Osteoblast (primary cell): ENCODE results near the gene LCNL1. TPM values are rescaled to one million over a fixed set of nuclear protein-coding genes. Genes with fewer than 3 reads are reported as not detected.
A peak's percentile ranks its signal among the peaks of the same experiment; 100 is the strongest.

Experiments used
- DNase-seq: peaks from one replicate; pipeline ENCODE4 v3.0.0; 2011; ENCODE audit warnings: low spot score, mixed read lengths; ENCODE audit not compliant: insufficient read length; ENCODE audit errors: missing footprints
- H2AFZ ChIP-seq: 2 replicates; pipeline ENCODE4 v1.6.0; 2011; ENCODE audit warnings: mild to moderate bottlenecking, low read length
- H3K27ac ChIP-seq: 2 replicates; pipeline ENCODE4 v1.5.1; 2011; ENCODE audit warnings: mild to moderate bottlenecking, low read depth, low read length, moderate library complexity
- H3K27me3 ChIP-seq: 2 replicates; pipeline ENCODE4 v1.6.0; 2012; ENCODE audit warnings: mild to moderate bottlenecking, control low read depth, inconsistent platforms, low read length, moderate library complexity; ENCODE audit not compliant: insufficient read depth
- H3K36me3 ChIP-seq: 2 replicates; pipeline ENCODE4 v1.5.1; 2011; ENCODE audit warnings: mild to moderate bottlenecking, low read length, control low read depth, moderate library complexity; ENCODE audit not compliant: insufficient read depth
- H3K4me1 ChIP-seq: 2 replicates; pipeline ENCODE4 v1.5.1; 2011; ENCODE audit warnings: mild to moderate bottlenecking, low read length, control low read depth, moderate library complexity; ENCODE audit not compliant: insufficient read depth
- H3K4me2 ChIP-seq: 2 replicates; pipeline ENCODE4 v1.6.0; 2011; ENCODE audit warnings: mild to moderate bottlenecking, low read length; ENCODE audit not compliant: insufficient read depth
- H3K4me3 ChIP-seq: fragments of 200-600 bp; sonication (generic); 3 replicates; pipeline ENCODE4 v1.5.1; 2012; ENCODE audit warnings: mild to moderate bottlenecking, low read length, inconsistent platforms; ENCODE audit not compliant: insufficient read depth
- H3K79me2 ChIP-seq: 2 replicates; pipeline ENCODE4 v1.6.0; 2012; ENCODE audit warnings: mild to moderate bottlenecking, low read length, control low read depth, inconsistent platforms; ENCODE audit not compliant: insufficient read depth
- H3K9me3 ChIP-seq: 2 replicates; pipeline ENCODE4 v1.5.1; 2011; ENCODE audit warnings: low read depth, low read length, control low read depth
- H4K20me1 ChIP-seq: 2 replicates; pipeline ENCODE4 v1.6.0; 2012; ENCODE audit warnings: mild to moderate bottlenecking, low read length, control low read depth; ENCODE audit not compliant: insufficient read depth
- CTCF ChIP-seq: IDR thresholded peaks from 2 replicates; pipeline ENCODE4 v1.5.1; 2011; ENCODE audit warnings: mild to moderate bottlenecking, low read depth, low read length, moderate library complexity; ENCODE audit errors: extremely low read depth
- total RNA-seq: library from RNA; depleted of rRNA; stranded (reverse); fragments of >200 nt; gene quantifications from 2 replicates; pipeline ENCODE4 v1.2.3, GENCODE V29; 2012

The LCNL1 gene
- total RNA-seq, 1 donor: 5.4 TPM

DNA sequence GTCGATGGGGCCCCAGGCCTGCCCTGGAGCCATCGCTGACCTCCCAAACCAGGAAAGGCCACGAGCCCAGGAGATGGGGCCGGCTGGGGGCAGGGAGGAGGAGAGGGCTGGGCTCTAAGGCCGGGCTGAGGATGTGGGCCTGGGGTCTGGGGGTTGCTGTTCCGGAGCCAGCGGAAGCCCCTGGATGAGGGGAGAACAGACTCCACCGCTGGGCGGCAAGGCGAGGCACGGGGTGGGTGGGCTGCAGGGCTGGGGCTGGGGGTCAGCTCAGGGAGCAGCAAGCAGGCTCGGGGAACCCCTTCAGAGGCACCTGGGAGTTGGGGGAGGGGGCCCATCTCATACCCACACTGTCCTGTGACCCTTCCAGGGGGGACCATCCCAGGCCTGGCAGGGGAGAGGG, 19.0 kb upstream of the LCNL1 start:
- DNase-seq: no peak
- Histone ChIP-seq H3K27me3 (peaks cover 2% of the 10 kb centered on the region), H3K27ac (no peak overlapping the region), H3K4me1 (no peaks in the 10 kb centered on the region), H3K9me3 (no peaks in the 10 kb centered on the region), H3K4me2 (no peak overlapping the region), H3K4me3 (no peak overlapping the region), H3K79me2 (no peaks in the 10 kb centered on the region), H3K36me3 (no peaks in the 10 kb centered on the region), H4K20me1 (no peaks in the 10 kb centered on the region), H2AFZ (no peak overlapping the region)
- no peak for TF ChIP-seq CTCF

- no peak overlapping the region for H2AFZ ChIP-seq
- H3K9me3 ChIP-seq: no peaks in the 10 kb centered on the region
- no peaks in the 10 kb centered on the region for H3K79me2 ChIP-seq
- H3K27me3 ChIP-seq: peaks cover 2% of the 10 kb centered on the region
- no peak overlapping the region for H3K4me3 ChIP-seq
- no peaks in the 10 kb centered on the region for H4K20me1 ChIP-seq
- no peak for DNase-seq
- no peaks in the 10 kb centered on the region for H3K4me1 ChIP-seq
- H3K4me2 ChIP-seq: no peak overlapping the region
- TF ChIP-seq CTCF: no peak
- no peak overlapping the region for H3K27ac ChIP-seq
- no peaks in the 10 kb centered on the region for H3K36me3 ChIP-seq
Measured at GRCh38 chr9:136964171-136964689, 18.6 kb upstream of the LCNL1 start.

GRCh38 chr9:136964833-136965422, 17.9 kb upstream of the LCNL1 start:
- H3K4me3 ChIP-seq: no peak overlapping the region
- no peaks in the 10 kb centered on the region for H3K79me2 ChIP-seq
- H2AFZ ChIP-seq: no peak overlapping the region
- no peak overlapping the region for H3K27ac ChIP-seq
- peaks cover 2% of the 10 kb centered on the region for H3K27me3 ChIP-seq
- no peak for TF ChIP-seq CTCF
- no peaks in the 10 kb centered on the region for H3K36me3 ChIP-seq
- DNase-seq: no peak
- H3K4me1 ChIP-seq: no peaks in the 10 kb centered on the region
- H3K9me3 ChIP-seq: no peaks in the 10 kb centered on the region
- H4K20me1 ChIP-seq: no peaks in the 10 kb centered on the region
- no peak overlapping the region for H3K4me2 ChIP-seq

DNA sequence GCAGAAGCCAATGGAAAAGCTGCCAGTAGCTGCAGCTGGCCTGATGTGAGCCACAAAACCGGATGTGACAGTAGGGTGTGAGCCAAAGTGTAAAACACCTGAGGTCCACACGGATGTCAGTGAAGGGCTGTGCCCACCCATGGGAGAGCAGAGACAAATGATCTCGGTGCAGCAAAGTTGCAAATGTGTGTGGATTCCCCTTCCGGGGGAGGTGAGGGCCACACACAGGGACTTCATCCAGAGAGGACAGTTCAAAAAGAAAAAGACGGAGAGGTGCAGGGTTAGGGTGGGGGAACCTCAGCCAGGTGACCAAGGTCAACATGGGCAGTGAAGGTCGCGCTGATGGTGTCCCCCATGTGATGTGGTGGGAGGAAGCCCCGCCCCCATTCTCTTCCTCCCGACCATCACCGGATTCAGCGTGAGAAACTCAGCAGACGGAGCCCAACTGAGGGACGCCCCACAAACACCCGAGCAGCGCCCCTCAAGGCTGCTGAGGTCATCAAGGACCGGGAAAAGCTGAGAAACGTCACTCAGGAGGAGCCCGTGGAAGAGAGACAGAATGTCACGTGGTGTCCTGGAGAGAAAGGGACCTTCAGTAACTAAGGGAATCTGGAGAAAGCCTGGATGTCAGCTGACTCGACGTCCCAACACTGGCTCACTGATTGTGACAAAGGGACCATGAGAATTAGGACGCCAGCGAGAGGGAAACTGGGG, 16.9 kb upstream of the LCNL1 start:
- peak overlapping the region; percentile 58 for H3K4me2 ChIP-seq
- H3K36me3 ChIP-seq: no peaks in the 10 kb centered on the region
- no peaks in the 10 kb centered on the region for H3K9me3 ChIP-seq
- H3K27ac ChIP-seq: no peak overlapping the region
- peaks cover 2% of the 10 kb centered on the region for H3K27me3 ChIP-seq
- H2AFZ ChIP-seq: no peak overlapping the region
- no peak overlapping the region for H3K4me3 ChIP-seq
- H3K4me1 ChIP-seq: no peaks in the 10 kb centered on the region
- H4K20me1 ChIP-seq: no peaks in the 10 kb centered on the region
- no peaks in the 10 kb centered on the region for H3K79me2 ChIP-seq
- no peak for TF ChIP-seq CTCF
- peak; percentile 93 for DNase-seq
